Cortex of kidney (tissue), 1 donor: ENCODE results near the gene TOR3A.
"Not testable (repeated sequence)": the region's sequence is repeated elsewhere in the genome, so short reads cannot be mapped to it uniquely, and the experiment has no call there.

Experiments used
- DNase-seq: peaks from one replicate; lab custom pipeline; 2025; lab: John Stamatoyannopoulos, UW

Gene TOR3A, protein sequence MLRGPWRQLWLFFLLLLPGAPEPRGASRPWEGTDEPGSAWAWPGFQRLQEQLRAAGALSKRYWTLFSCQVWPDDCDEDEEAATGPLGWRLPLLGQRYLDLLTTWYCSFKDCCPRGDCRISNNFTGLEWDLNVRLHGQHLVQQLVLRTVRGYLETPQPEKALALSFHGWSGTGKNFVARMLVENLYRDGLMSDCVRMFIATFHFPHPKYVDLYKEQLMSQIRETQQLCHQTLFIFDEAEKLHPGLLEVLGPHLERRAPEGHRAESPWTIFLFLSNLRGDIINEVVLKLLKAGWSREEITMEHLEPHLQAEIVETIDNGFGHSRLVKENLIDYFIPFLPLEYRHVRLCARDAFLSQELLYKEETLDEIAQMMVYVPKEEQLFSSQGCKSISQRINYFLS

DNA sequence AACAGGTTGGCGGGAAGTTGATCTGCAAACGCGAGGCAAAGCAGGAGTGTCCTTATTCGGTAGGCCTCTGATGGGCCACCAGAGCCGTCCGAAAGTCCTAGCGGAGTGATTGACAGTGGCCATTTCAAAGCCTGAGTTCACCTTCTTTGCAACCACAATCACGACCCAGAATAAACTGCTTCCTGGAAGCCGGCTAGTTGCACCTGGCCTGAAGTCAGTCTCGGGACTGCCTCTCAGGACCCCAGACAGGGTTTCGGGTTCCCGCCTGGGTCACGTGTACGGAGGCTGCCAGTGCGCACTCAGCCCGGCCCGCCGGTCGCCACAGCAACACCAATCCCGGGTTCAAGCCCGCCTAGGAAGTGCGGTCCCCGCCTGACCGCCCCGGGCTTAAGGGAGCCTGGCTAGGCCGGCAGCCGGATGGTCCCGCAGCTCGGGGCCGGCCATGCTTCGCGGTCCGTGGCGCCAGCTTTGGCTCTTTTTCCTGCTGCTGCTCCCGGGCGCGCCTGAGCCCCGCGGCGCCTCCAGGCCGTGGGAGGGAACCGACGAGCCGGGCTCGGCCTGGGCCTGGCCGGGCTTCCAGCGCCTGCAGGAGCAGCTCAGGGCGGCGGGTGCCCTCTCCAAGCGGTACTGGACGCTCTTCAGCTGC is at the start of gene TOR3A:
TOR3A (plus strand) TSS at position 384 of the 646 bp plus-strand sequence; CDS start at position 443, 59 bp downstream.
- peak; percentile 73 for DNase-seq

DNA sequence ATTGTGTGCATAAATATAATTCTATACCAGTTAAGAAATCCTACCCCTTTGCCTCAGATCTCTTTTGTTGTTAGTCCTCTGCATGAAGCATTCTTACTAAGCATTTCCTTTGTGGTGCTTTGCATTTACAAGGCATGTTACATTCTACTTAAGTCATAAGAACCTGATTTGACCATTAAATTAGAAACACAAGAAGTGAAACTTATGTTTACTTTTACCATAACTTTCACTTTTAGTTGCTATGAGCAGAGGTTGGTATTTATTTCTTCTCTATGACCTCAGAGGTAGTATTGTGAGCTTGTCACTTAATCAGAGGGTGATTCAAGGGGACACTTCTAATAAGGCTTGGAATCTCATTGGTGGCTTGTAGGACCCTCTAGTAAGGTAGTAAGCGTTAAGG is 47.1 kb upstream of the TOR3A start:
- DNase-seq = no peak

DNA sequence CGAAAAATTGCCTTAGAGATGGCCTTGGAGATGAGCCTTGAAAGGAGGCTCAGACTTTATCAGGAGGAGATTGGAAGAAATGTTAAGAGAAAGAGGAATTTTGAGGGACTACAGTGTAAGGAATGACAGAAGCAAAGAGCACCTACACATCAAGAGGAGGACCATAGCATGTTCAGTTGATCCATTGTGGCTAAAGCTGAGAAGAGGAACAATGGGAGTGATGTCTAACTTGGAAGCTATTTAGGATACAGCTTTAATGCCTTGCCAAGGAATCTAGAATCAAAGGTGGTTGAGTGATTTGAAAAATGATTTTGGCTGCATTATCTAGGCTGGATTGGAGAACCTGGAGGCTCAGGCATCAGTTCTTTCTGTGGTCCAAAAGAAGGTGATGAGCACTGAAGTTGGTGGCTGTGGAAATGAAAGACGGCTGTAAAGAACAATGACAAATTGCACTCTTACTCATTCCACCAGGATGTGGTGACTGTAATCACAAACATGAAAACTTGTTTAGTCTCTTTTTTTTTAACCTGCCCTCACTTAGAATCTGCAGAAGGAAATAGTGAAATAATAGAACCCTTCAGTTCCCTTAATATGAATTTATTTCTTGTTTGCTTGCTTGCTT is 44.9 kb upstream of the TOR3A start:
- no peak for DNase-seq

DNA sequence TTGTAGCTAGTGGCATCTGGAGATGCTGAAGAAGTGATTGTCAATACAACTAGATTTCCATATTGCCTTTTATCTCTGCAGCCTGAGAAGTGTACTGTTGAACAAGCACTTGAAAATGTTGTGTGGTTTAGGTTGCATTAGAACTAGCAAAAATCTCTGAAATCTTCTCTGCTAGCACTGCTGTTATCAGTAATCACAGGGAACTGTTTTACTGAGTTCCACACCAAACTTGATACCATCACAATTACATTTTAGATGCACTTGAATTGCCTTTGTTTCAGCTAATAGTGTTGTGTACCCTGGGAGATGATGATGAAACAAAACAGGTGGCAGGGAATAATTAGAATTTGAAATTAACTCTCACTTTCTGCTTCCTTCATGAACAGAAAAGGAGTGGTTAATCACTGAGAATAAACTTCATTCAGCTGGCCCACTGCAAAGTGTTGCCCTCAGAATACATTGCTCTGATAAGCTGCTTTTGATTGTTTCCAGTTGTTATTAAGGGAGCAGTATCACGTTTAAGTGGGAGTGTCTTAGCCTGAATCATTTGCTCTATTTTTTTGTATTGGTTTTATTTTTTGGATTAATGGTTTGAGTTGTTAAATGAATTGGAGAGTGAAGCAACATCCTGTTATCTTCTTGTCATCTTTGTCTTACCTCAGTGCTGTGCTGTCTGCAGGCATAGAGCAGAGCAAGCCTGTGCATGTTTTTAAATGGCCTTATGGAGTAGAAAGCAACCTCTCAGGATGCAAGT is 43.2 kb upstream of the TOR3A start:
- no peak for DNase-seq

GRCh38 chr1:179039502-179040174 is 42.2 kb upstream of the TOR3A start:
- not testable (repeated sequence) for DNase-seq

DNA sequence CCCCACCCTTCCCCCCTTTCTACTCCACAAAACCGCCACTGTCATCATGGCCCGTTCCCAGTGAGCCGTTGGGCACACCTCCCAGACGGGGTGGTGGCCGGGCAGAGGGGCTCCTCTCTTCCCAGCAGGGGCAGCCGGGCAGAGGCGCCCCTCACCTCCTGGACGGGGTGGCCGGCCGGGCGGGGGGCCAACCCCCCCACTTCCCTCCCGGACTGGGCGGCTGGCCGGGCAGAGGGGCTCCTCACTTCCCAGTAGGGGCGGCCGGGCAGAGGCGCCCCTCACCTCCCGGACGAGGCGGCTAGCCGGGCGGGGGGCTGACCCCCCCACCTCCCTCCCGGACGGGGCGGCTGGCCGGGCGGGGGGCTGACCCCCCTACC is 41.7 kb upstream of the TOR3A start:
- DNase-seq = not testable (repeated sequence)

DNA sequence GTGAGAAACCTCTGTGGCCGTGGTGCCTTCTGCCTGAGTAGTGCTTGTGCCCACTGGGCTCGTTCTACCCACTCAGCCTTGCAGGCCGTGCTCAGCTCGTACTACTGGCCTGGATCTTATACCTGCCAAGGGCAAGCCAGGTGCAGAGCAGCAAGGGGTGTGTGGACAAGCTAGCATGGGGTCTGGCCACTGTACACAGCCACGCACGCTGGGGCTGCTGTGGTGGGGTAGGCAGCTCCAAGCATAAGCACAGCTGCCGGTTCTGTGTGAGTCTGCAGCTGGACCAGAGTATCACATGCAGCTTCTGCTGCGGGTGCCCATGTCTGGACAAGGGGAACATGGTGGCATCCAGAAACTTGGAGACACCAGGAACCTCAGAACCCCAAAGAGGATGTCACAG is 39.8 kb upstream of the TOR3A start:
- DNase-seq = no peak

- DNase-seq = no peak
Measured at GRCh38 chr1:179042700-179043099, 39.2 kb upstream of the TOR3A start.

GRCh38 chr1:179043266-179043665 is 38.6 kb upstream of the TOR3A start:
- DNase-seq = no peak

DNA sequence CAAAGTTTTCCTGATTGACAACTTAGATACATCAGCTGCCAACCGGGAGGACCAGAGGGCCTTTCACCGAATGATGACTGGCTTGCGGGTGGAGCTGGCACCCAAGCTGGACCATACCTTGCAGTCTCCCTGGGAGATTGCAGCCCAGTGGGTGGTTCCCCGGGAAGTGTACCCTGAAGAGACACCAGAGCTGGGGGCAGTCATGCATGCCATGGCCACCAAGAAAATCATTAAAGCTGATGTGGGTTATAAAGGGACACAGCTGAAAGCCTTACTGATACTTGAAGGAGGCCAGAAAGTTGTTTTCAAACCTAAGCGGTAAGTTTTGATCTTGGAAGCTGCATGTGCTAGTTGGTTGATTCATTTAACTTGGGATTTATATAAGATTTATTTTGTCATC is 38.0 kb upstream of the TOR3A start:
- no peak for DNase-seq

GRCh38 chr1:179046808-179047635 is 34.8 kb upstream of the TOR3A start:
- DNase-seq = no peak

GRCh38 chr1:179047636-179047997 is 34.3 kb upstream of the TOR3A start:
- DNase-seq = no peak

DNA sequence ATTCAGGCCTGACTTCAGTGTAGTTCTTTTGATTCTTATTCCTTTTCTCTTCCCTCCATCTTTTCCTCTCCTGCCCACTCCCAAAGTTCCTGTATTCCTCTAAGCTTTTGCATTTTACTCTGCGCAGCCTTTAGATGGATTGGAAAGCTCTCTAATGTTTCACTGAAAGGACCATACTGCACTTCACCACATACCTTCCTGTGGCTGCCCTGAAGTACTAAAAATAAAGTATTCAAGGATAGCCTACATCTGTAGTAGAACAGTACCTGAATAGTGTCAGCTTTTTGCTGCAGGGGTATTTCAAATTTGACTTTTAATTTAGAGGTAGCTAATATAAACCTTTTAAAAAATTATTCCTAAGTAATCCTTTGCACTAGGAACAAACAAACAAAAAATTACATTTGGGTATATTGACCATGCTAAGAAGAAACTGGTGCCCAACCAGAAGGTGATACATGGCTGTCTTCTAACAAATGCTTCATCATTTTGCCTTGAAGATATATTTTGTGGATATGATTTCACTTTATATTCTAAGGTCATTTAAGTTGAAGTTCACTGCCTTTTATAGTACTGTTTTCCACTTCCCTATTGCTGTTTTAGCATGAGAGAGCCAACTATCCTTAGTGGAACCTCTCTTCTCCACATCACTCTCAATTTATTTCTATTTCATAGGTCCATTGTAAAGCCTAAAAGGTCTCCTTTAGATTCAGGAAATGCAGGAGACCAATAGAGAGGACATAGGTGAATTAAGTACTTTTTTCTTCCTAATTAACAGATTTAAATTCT is 33.3 kb upstream of the TOR3A start:
- DNase-seq = no peak

GRCh38 chr1:179052776-179053175 is 29.1 kb upstream of the TOR3A start:
- no peak for DNase-seq

DNA sequence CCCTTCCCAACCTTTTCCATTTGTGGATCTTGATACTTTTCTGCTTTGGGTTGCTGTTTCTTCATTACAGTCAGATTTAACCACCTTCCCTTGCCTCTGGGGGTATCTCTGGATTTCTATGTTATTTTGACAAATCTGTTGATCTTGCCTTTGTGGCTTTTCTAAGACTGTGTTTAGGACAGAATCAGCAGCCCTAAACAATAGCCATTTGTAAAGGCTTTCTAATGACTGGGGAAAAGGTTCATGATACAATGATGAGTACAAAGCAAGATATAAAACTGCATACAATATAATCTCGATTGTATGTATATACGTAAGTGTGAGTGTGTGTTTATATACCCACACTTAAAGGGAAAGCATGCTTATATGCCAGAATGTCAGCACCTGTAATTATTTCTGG is 28.4 kb upstream of the TOR3A start:
- no peak for DNase-seq

DNA sequence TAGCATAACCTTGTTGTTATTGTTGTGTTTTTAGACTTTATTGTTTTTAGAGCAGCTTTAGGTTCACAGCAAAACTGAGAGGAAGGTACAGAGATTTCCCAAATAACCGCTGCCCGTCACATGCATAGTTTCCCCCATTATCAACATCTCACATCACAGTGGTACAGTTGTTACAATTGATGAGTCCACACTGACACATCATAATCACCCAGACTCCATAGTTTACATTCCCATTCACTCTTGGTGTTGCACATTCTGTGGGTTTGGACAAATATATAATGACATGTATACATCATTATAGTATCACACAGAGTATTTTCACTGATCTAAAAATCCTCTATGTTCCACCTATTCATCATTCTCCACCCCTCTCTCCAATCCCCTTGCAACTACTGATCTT is 25.9 kb upstream of the TOR3A start:
- no peak for DNase-seq

DNA sequence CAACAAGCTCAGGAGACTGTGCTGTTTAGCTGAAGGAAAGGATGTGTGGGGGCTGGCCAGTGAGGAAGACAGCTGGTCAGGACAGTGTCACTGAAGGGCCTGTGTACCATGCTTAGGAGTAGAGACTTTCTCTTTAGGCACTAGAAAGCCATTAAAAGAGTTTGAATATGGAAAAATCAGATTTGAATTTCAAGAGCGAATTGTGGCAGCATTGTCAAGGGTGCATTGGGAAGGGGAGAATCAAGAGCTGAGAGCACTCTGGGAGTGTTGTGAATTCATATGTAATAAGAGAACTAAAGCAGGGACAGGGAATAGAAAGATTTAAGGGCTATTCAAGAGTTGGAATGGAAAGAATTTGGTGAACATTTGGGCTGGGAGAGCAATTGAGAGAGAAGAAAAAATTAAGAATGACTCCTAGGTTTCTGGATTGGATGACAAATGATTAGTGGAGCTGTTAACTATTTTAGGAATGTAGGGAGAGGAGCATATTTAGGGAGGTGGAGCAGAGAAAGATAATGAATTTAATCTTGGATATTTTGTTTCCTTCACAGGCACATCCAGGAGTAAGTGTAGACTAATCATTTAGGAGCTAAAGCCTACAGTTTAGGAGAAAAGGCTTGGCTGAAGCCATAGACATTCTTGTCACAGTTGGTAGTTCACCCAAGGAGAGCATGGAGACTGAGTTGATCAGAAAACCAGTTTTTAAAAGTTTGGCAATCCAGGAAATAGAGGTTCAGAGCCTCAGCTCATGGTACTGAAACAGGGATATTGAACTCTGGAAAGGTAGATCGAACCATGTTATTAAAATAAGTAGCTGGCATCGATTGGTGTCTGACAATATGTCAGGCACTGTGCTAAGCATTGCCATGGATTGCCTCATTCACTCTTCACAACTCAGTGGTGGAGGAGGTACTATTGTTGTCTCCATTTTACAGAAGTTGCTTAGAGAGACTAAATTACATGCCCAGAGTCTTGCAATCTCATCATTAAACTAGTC is 23.1 kb upstream of the TOR3A start:
- DNase-seq = no peak

DNA sequence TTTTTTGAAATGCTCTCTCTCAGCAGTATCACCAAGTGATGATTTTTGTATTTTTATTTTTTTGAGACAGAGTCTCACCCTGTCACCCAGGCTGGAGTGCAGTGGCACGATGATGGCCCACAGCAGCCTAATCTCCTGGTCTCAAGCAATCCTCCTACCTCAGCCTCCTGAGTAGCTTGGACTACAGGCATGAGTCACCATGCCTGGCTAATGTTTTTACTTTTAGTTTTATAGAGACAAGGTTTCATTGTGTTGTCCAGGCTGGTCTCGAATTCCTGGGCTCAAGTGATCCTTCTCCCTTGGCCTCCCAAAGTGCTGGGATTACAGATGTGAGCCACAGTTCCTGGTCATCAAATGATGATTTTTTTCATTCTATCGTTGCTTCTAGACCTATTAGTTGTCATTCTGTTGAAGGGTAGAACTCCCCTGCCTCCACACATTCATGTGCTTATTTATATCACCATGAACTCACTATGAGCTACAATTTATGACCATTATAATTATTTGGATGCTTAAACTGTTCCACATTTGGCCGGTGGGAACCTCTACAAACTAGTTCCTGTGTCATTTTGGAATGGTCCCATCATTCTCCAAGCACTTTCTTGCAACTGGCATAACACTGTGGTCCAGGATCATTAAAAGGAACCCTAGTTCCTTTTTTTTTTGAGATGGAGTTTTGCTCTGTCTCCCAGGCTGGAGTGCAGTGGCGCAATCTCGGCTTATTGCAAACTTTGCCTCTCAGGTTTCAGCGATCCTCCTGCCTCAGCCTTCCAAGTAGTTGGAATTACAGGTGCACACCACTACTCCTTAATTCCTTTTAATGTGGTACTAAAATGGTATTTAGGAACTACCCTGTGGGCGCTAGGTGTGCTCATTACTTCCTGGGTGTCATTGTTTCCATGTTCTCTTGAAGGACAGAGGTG is 20.2 kb upstream of the TOR3A start:
- no peak for DNase-seq
